Caco-2 (cell line): ENCODE results near the gene NPTXR. TPM values are rescaled to one million over a fixed set of nuclear protein-coding genes. Genes with fewer than 3 reads are reported as not detected.

Experiments
- BruUV-seq: library from RNA; stranded (reverse); fragments of 400-500 nt; replicated peaks from 2 replicates; lab custom pipeline; 2021; lab: Mats Ljungman, UMichigan
- CTCF ChIA-PET: fragments of 300-600 bp; sonication (Branson Sonifier 250); formaldehyde crosslinking; loops from one replicate; lab custom pipeline; 2022; ENCODE audit warnings: antibody characterized with exemption; lab: Charles Lee
- POLR2A ChIA-PET: fragments of 300-600 bp; sonication (Branson Sonifier 250); formaldehyde crosslinking; loops from one replicate; lab custom pipeline; 2022; ENCODE audit warnings: antibody characterized with exemption; lab: Charles Lee
- DNase-seq, 2 experiments: peaks; one replicate each; pipeline versions ENCODE4 v3.0.0 to v3.0.0-alpha.2; 2020 to 2022
- H3K27me3 ChIP-seq: replicated peaks from 2 replicates; pipeline ENCODE4 v1.6.0; 2011; ENCODE audit warnings: low read length; ENCODE audit not compliant: control insufficient read depth, insufficient read depth
- H3K36me3 ChIP-seq: 2 replicates; pipeline ENCODE4 v1.5.1; 2011; ENCODE audit warnings: low read length; ENCODE audit not compliant: control insufficient read depth, insufficient read depth
- H3K4me1 ChIP-seq: fragments of 250-450 bp; sonication (Bioruptor Pico); 2 replicates; pipeline ENCODE4 v1.5.1; 2020; ENCODE audit warnings: mild to moderate bottlenecking
- H3K4me3 ChIP-seq: 2 replicates; pipeline ENCODE4 v1.5.1; 2011; ENCODE audit warnings: low read depth, mild to moderate bottlenecking, control low read depth, low read length
- H3K9me3 ChIP-seq: fragments of 250-450 bp; sonication (Bioruptor Pico); 2 replicates; pipeline ENCODE4 v1.5.1; 2020; ENCODE audit warnings: mild to moderate bottlenecking, moderate library complexity
- H3K27ac Mint-ChIP-seq: one replicate; pipeline ENCODE4 v1.8.0; 2022; ENCODE audit warnings: mixed read lengths; ENCODE audit not compliant: unreplicated experiment
- H3K27me3 Mint-ChIP-seq: one replicate; pipeline ENCODE4 v1.8.0; 2022; ENCODE audit warnings: mixed read lengths; ENCODE audit not compliant: insufficient read depth, unreplicated experiment
- H3K36me3 Mint-ChIP-seq: one replicate; pipeline ENCODE4 v1.8.0; 2022; ENCODE audit warnings: mild to moderate bottlenecking, mixed read lengths; ENCODE audit not compliant: insufficient read depth, unreplicated experiment
- H3K4me1 Mint-ChIP-seq: one replicate; pipeline ENCODE4 v1.8.0; 2022; ENCODE audit warnings: low read depth, mixed read lengths; ENCODE audit not compliant: unreplicated experiment
- H3K4me3 Mint-ChIP-seq: one replicate; pipeline ENCODE4 v1.8.0; 2022; ENCODE audit warnings: mild to moderate bottlenecking, moderate library complexity, mixed read lengths; ENCODE audit not compliant: unreplicated experiment
- H3K9me3 Mint-ChIP-seq: one replicate; pipeline ENCODE4 v1.8.0; 2022; ENCODE audit warnings: mixed read lengths; ENCODE audit not compliant: unreplicated experiment
- intact Hi-C: fragments of 100-400 bp; cut with micrococcal nuclease; formaldehyde crosslinking; loops from one replicate; pipeline ENCODE4 v1.10.0; 2022; ENCODE audit not compliant: unreplicated experiment
- total RNA-seq: library from RNA; stranded (reverse); gene quantifications from 2 replicates; pipeline ENCODE4 v1.2.3, GENCODE V29; 2022
- TF ChIP-seq, protein P1 (sequence below), 2 experiments: fragments of 200-600 bp in 1 of 2; IDR thresholded peaks; 1 replicate in 1 of 2; 2 replicates in 1 of 2; pipeline versions ENCODE4 v1.5.1 to v1.8.0; 2011 to 2022; ENCODE audit warnings: antibody characterized with exemption in 1 of 2, control low read depth in 1 of 2, inconsistent platforms in 1 of 2, low read depth in 1 of 2, low read length in 1 of 2, mild to moderate bottlenecking in 1 of 2, moderate library complexity in 1 of 2; ENCODE audit not compliant: insufficient read depth in 1 of 2, severe bottlenecking in 1 of 2, unreplicated experiment in 1 of 2

Gene NPTXR
- total RNA-seq, 1 experiment from 2014 or later = 16.4 TPM

DNA sequence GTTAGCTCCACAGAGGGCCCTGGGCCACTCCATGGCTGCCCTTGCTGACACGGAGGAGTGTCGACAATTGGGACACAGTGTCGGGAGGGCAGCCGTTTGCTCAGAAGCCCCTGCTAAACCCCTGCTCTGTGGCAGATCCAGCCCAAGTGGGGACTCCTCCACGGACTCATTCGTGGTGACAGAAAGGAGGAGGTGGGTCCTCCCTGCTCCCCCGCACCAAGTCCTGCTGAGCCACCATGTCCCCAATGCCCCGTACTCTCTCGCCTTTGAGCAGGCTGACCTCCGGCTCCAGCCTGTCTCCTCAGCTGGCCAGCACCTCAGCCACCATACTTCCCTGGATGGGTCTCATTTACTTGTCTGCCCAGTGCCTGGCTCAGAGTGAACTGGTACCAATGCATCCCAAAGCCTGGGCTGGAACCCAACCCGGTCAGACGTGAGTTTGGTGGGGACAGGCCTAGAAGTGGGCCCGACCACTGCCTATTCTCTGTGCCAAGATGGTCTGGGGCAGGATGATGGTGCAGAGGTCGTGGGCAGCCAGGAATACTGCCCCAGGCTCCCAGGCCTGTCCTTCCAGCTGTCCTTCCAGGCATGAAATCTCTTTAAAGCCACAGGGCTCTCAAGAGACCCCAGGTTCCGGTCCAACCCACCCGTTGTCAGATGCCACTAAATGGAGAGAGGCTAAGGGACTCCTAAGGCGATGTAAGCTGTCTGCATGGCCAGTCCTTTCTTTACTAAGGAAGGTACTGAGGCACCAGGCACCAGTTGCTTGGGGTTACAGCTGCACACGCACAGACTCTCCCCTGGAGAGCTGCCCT lies 23.9 kb upstream of the NPTXR start:
- intact Hi-C loops = no loop called here
- no peak for DNase-seq

DNA sequence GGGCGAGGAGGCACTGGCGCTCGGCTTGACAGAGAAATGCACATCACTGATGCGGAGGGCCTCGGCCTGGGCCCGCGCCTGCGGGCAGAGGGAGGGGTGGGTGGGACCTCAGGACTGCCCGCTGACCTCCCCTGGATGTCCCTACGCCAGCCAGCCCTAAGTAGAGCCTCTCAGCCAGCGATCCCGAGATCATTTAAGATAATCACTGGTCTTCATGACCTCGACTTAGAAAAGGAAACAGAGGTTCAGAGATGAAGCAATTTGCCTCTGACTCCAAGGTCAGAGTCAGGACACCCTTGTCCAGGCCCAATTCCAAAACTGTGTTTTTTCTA lies 23.3 kb upstream of the NPTXR start:
- no peak overlapping the region for H3K4me3 Mint-ChIP-seq
- no TSS peak for BruUV-seq

More for the DNA sequence above, 23.9 kb upstream of the NPTXR start:
- H3K27ac Mint-ChIP-seq = no peak overlapping the region
- peaks cover 14% of the 10 kb centered on the region for H3K4me1 Mint-ChIP-seq
- CTCF ChIA-PET = no interaction called here
- Histone ChIP-seq H3K27me3 (no peaks in the 10 kb centered on the region), H3K4me1 (peaks cover 5% of the 10 kb centered on the region; the same call in 1 of the 2 replicates), H3K36me3 (peaks cover 4% of the 10 kb centered on the region; the same call in 1 of the 2 replicates), H3K4me3 (no peak overlapping the region), H3K9me3 (no peaks in the 10 kb centered on the region)
- no peak overlapping the region for H3K4me3 Mint-ChIP-seq
- TF ChIP-seq, protein P1, sequence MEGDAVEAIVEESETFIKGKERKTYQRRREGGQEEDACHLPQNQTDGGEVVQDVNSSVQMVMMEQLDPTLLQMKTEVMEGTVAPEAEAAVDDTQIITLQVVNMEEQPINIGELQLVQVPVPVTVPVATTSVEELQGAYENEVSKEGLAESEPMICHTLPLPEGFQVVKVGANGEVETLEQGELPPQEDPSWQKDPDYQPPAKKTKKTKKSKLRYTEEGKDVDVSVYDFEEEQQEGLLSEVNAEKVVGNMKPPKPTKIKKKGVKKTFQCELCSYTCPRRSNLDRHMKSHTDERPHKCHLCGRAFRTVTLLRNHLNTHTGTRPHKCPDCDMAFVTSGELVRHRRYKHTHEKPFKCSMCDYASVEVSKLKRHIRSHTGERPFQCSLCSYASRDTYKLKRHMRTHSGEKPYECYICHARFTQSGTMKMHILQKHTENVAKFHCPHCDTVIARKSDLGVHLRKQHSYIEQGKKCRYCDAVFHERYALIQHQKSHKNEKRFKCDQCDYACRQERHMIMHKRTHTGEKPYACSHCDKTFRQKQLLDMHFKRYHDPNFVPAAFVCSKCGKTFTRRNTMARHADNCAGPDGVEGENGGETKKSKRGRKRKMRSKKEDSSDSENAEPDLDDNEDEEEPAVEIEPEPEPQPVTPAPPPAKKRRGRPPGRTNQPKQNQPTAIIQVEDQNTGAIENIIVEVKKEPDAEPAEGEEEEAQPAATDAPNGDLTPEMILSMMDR (IDR thresholded peaks at IDR 0.05; ENCODE audit: insufficient read depth in 1 of 2, low read depth in 1 of 2, low read length in 1 of 2, severe bottlenecking in 1 of 2, unreplicated experiment in 1 of 2) = no peak
- H3K9me3 Mint-ChIP-seq = no peaks in the 10 kb centered on the region
- POLR2A ChIA-PET = no interaction called here
- peaks cover 57% of the 10 kb centered on the region for H3K36me3 Mint-ChIP-seq
- no peaks in the 10 kb centered on the region for H3K27me3 Mint-ChIP-seq
- no TSS peak for BruUV-seq

DNA sequence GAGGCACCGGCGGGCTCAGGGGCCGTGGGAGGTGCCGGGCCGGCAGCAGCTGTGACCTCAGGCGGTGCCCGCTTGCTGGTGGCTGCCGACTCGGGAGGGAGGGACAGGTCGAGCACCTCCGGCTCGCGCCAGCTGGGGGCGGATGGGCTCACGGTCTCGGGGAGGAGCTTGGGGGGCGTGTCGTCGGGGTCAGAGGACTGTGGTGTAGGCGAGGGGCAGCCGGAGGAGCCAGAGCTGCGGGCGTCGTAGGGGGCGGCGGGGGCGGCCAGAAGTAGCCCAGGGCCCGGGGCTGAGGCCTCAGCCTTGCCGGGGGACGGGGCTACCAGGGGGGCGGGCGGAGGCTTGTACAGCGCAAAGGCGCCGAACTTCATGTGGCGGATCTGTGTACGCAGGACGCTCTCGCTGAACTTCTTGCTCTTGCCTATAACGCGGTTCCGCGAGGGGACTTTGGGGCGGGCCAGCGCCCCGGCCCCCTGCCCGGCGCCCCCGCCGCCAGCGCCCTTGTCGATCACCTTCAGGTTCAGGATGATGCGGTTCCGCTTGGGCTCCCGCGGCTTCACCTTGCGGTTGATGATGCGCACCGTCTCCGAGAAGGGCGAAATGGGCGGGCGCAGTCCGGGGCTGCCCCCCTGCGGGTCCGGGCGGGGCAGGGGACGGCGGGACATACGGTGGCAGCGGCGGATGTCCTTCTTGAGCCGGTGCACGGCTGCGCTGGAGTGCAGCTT lies 22.7 kb upstream of the NPTXR start:
- TF ChIP-seq, protein P1 (IDR thresholded peaks at IDR 0.05; ENCODE audit: insufficient read depth in 1 of 2, low read depth in 1 of 2, low read length in 1 of 2, severe bottlenecking in 1 of 2, unreplicated experiment in 1 of 2) = no peak
- Mint-ChIP-seq H3K27ac (no peak overlapping the region), H3K27me3 (no peaks in the 10 kb centered on the region), H3K4me3 (no peak overlapping the region), H3K9me3 (no peaks in the 10 kb centered on the region), H3K4me1 (peaks cover 14% of the 10 kb centered on the region), H3K36me3 (peaks cover 60% of the 10 kb centered on the region)
- no peaks in the 10 kb centered on the region for H3K9me3 ChIP-seq
- H3K27me3 ChIP-seq = no peaks in the 10 kb centered on the region
- DNase-seq = no peak
- H3K4me1 ChIP-seq = peaks cover 5% of the 10 kb centered on the region; the same call in 1 of the 2 replicates
- BruUV-seq = no TSS peak
- H3K36me3 ChIP-seq = peaks cover 4% of the 10 kb centered on the region; the same call in 1 of the 2 replicates
- intact Hi-C loops = no loop called here
- ChIA-PET POLR2A (no interaction called here), CTCF (no interaction called here)
- no peak overlapping the region for H3K4me3 ChIP-seq

More for the DNA sequence above, 23.3 kb upstream of the NPTXR start:
- Mint-ChIP-seq H3K9me3 (no peaks in the 10 kb centered on the region), H3K27ac (no peak overlapping the region), H3K27me3 (no peaks in the 10 kb centered on the region), H3K36me3 (peaks cover 57% of the 10 kb centered on the region), H3K4me1 (peaks cover 14% of the 10 kb centered on the region)
- intact Hi-C loops = no loop called here
- POLR2A ChIA-PET = no interaction called here
- TF ChIP-seq, protein P1 (IDR thresholded peaks at IDR 0.05; ENCODE audit: insufficient read depth in 1 of 2, low read depth in 1 of 2, low read length in 1 of 2, severe bottlenecking in 1 of 2, unreplicated experiment in 1 of 2) = no peak
- DNase-seq = no peak
- Histone ChIP-seq H3K4me3 (no peak overlapping the region), H3K36me3 (peaks cover 4% of the 10 kb centered on the region; the same call in 1 of the 2 replicates), H3K9me3 (no peaks in the 10 kb centered on the region), H3K4me1 (peaks cover 5% of the 10 kb centered on the region; the same call in 1 of the 2 replicates), H3K27me3 (no peaks in the 10 kb centered on the region)
- CTCF ChIA-PET = no interaction called here
